Panc1 (cell line): Measurements from ENCODE around the gene ROBO2.

Experiments
- CTCF ChIP-seq: fragments of 450-650 bp; IDR thresholded peaks from 2 replicates; pipeline ENCODE4 v1.5.1; 2017; ENCODE audit warnings: mild to moderate bottlenecking
- POLR2AphosphoS5 ChIP-seq: IDR thresholded peaks from 2 replicates; pipeline ENCODE4 v1.6.1; 2012; ENCODE audit warnings: mild to moderate bottlenecking, low read depth, low read length, moderate library complexity
- REST ChIP-seq, 2 experiments: IDR thresholded peaks; 2 replicates each; pipeline ENCODE4 v1.6.1; 2011 to 2012; ENCODE audit warnings: low read depth in 2 of 2, control low read depth in 1 of 2, low read length in 1 of 2, mild to moderate bottlenecking in 1 of 2, moderate library complexity in 1 of 2; ENCODE audit not compliant: insufficient read depth in 1 of 2
- SIN3A ChIP-seq: IDR thresholded peaks from 2 replicates; pipeline ENCODE4 v1.6.1; 2012; ENCODE audit warnings: low read depth, mild to moderate bottlenecking, low read length, moderate library complexity, borderline replicate concordance; ENCODE audit not compliant: insufficient read depth
- TCF7L2 ChIP-seq: IDR thresholded peaks from 2 replicates; pipeline ENCODE4 v1.6.1; 2011; ENCODE audit warnings: mild to moderate bottlenecking, low read depth, low read length, inconsistent platforms

GRCh38 chr3:77296527-77296926 is 256.6 kb downstream of the ROBO2 start:
- no peak for TF ChIP-seq CTCF
- TF ChIP-seq SIN3A = no peak
- no peak for TF ChIP-seq REST (IDR thresholded peaks at IDR 0.05; ENCODE audit: insufficient read depth in 1 of 2, low read depth in 2 of 2, low read length in 1 of 2)
- TF ChIP-seq POLR2AphosphoS5 = no peak
- TF ChIP-seq TCF7L2 = no peak
